Measurements from ENCODE around the gene SPEM3. TPM values are rescaled to one million over a fixed set of nuclear protein-coding genes. Genes with fewer than 3 reads are reported as not detected.

The SPEM3 gene
- total and polyA plus RNA-seq, 8 donors, result not detected

GRCh38 chr17:7425756-7426155 is 2.9 kb upstream of the SPEM3 start:
- no peak for FAIRE-seq
- WGBS, 2 donors, result 78 to 81% methylated on average over 8 of the region's 8 CpGs
- ATAC-seq, result no peak

GRCh38 chr17:7426203-7426863 is 2.3 kb upstream of the SPEM3 start:
- ATAC-seq (no peak), FAIRE-seq (no peak), DNase-seq (peak in 1 of 6 donors; percentile 30)
- intact Hi-C loops (cut with DNase I), result no loop called here
- H3K9me3 ChIP-seq, result no peaks in the 10 kb centered on the region
- WGBS, 2 donors, result 87 to 90% methylated on average over 33 of the region's 33 CpGs
- H3K27ac ChIP-seq, result no peak overlapping the region
- no peak for TF ChIP-seq CTCF (IDR thresholded peaks at IDR 0.05)
- H3K4me3 ChIP-seq, result no peak overlapping the region
- H3K36me3 ChIP-seq, result no peaks in the 10 kb centered on the region
- H3K4me1 ChIP-seq, result no peaks in the 10 kb centered on the region
- H3K27me3 ChIP-seq, result no peaks in the 10 kb centered on the region

More at GRCh38 chr17:7425756-7426155, 2.9 kb upstream of the SPEM3 start:
- Histone ChIP-seq H3K9me3 (no peaks in the 10 kb centered on the region), H3K36me3 (no peaks in the 10 kb centered on the region), H3K27ac (no peak overlapping the region), H3K4me1 (no peaks in the 10 kb centered on the region), H3K27me3 (no peaks in the 10 kb centered on the region), H3K4me3 (no peak overlapping the region)
- DNase-seq, result no peak
- intact Hi-C loops (cut with DNase I), result no loop called here
- TF ChIP-seq CTCF (IDR thresholded peaks at IDR 0.05), result no peak

- no peak for TF ChIP-seq CTCF (IDR thresholded peaks at IDR 0.05)
- FAIRE-seq (no peak), ATAC-seq (no peak), DNase-seq (peak in 2 of 6 donors; percentile 36 to 71)
- no peaks in the 10 kb centered on the region for H3K9me3 ChIP-seq
- no peaks in the 10 kb centered on the region for H3K36me3 ChIP-seq
- no peak overlapping the region for H3K4me3 ChIP-seq
- 84 to 92% methylated on average over 29 of the region's 29 CpGs for WGBS, 2 donors
- H3K4me1 ChIP-seq, result no peaks in the 10 kb centered on the region
- no peak overlapping the region for H3K27ac ChIP-seq
- intact Hi-C loops (cut with DNase I), result no loop called here
- no peaks in the 10 kb centered on the region for H3K27me3 ChIP-seq
These were observed 1.7 kb upstream of the SPEM3 start for GRCh38 chr17:7426896-7427489.

- Histone ChIP-seq H3K36me3 (no peaks in the 10 kb centered on the region), H3K4me1 (no peaks in the 10 kb centered on the region), H3K27ac (no peak overlapping the region), H3K27me3 (no peaks in the 10 kb centered on the region), H3K4me3 (no peak overlapping the region), H3K9me3 (no peaks in the 10 kb centered on the region)
- ATAC-seq (no peak), DNase-seq (no peak), FAIRE-seq (no peak)
- TF ChIP-seq CTCF (IDR thresholded peaks at IDR 0.05), result no peak
- 89 to 92% methylated on average over 7 of the region's 7 CpGs for WGBS, 2 donors
- intact Hi-C loops (cut with DNase I), result no loop called here
These were observed 1.1 kb upstream of the SPEM3 start for GRCh38 chr17:7427549-7427948.

- intact Hi-C loops (cut with DNase I), result loop anchor here in 2 of 3 donors (10.0 kb wide), 1 partner anchor 75 kb away; the partner anchor contains the start of genes KCTD11 (in 2 of the 2) and TMEM95 (in 2 of the 2)
- Histone ChIP-seq H3K4me3 (no peak overlapping the region), H3K27me3 (no peaks in the 10 kb centered on the region), H3K27ac (no peak overlapping the region), H3K36me3 (no peaks in the 10 kb centered on the region), H3K9me3 (no peaks in the 10 kb centered on the region), H3K4me1 (no peaks in the 10 kb centered on the region)
- WGBS, 2 donors, result 84 to 90% methylated on average over 10 of the region's 10 CpGs
- DNase-seq, result peak in 1 of 6 donors; percentile 74
- ATAC-seq, result no peak
- no peak for TF ChIP-seq CTCF (IDR thresholded peaks at IDR 0.05)
- FAIRE-seq, result no peak
These were observed 1.1 kb downstream of the SPEM3 start for GRCh38 chr17:7429722-7430121.
